ENCODE measurements around the gene SIRPB2.

DNA sequence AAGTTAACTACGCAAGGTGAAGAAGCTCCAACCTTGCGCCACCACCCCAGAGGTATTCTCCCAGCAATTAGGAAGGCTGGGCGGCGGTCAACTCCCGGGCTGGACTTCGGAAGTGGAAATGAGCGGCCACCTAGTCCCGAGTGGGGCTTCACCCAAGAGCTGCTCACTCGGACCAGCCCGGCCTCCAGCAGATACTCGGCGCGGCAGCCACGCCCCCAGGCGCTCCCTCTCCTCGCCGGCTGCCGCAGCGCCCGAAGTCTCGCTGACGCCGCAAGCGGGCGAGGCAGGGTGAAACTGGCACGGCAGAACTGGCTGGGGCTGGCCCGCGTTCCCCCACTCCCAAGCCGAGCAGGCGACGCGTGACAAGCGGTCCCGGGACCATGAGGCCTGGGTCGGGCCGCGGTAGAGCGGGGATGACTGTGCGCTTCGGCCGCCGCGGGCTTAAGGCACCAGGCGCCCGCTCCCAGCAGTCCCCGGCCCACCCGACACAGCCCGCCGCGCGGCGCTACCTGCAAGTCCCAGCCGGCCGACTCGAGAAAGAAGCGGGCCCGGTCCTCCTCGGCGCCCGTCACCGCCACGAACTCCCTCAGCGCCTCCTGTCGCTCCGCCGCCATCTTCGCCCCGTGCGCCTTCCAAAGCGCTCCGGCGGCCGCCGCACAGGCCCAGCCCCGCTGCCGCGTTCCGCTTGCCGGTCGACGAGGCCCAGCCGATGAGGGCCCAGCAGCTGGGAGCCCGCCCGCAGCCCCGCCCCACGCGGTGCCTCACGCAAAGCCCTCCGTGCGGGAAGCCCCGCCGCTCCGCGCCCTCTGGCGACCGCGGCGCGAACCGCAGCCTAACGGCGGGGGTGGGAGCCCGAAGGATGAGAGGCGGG, 24.8 kb downstream of the SIRPB2 start, which contains the start of gene NSFL1C:
- TF ChIP-seq, protein P1, sequence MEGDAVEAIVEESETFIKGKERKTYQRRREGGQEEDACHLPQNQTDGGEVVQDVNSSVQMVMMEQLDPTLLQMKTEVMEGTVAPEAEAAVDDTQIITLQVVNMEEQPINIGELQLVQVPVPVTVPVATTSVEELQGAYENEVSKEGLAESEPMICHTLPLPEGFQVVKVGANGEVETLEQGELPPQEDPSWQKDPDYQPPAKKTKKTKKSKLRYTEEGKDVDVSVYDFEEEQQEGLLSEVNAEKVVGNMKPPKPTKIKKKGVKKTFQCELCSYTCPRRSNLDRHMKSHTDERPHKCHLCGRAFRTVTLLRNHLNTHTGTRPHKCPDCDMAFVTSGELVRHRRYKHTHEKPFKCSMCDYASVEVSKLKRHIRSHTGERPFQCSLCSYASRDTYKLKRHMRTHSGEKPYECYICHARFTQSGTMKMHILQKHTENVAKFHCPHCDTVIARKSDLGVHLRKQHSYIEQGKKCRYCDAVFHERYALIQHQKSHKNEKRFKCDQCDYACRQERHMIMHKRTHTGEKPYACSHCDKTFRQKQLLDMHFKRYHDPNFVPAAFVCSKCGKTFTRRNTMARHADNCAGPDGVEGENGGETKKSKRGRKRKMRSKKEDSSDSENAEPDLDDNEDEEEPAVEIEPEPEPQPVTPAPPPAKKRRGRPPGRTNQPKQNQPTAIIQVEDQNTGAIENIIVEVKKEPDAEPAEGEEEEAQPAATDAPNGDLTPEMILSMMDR (IDR thresholded peaks at IDR 0.05) = peak; percentile 97 to 99 (median 98)
- peak; percentile 75 for TF ChIP-seq POLR2A (IDR thresholded peaks at IDR 0.05)
